ENCODE data around the gene ZNF593OS.
A peak's percentile ranks its signal among the peaks of the same experiment; 100 is the strongest.

The ZNF593OS gene

DNA sequence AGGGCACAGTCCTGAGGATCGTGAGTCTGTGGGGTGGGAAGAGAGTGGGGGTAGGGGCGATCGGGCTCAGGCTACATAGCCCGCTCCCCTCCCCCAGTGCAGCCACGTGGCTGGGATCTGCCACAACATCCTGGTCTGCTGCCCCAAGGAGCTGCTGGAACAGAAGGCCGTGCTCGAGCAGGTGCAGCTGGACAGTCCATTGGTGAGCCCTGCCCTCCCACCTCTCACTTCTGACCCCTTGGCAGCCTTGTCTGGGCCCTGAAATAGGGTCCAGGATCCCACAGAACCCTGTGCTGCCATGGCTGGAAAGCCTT, 10.7 kb upstream of the ZNF593OS start:
- no peak for DNase-seq

DNA sequence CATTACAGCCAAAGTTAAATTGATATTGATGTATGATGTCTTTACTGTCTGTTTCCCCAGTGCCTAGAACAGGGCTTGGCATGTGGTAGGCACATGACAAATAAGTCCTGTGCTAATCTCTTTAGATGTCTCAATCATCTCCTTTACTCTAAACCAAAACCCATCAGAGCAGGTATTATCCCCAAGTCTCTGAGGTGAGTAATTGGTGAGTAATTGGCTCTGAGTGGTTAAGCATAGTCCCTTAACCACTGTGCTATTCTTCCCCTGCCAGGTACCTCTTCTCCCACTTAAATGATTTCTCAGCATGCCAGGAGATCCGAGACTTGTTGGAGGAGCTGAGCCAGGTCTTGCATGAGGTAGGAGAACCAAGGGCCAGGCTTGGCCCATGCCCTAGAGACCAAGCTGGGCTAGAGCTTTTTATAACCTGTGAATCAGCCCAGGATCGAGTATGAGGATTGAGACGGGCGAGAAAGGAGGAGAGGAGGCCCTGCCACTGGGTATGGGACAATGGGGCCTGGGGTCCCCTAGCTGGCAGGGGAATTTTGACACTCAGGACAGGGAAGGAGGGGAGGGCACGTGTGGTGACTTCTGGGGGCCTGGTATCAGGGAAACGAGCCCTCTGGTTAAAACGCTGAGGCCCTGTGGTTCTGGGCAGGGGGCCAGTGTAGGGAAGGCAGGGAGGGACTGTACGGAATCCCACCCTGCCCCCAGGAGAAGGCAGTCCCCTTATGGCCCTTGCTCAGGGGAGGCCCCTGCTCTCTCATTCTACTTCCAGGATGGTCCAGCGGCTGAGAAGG, 10.2 kb upstream of the ZNF593OS start:
- no peak for DNase-seq

DNA sequence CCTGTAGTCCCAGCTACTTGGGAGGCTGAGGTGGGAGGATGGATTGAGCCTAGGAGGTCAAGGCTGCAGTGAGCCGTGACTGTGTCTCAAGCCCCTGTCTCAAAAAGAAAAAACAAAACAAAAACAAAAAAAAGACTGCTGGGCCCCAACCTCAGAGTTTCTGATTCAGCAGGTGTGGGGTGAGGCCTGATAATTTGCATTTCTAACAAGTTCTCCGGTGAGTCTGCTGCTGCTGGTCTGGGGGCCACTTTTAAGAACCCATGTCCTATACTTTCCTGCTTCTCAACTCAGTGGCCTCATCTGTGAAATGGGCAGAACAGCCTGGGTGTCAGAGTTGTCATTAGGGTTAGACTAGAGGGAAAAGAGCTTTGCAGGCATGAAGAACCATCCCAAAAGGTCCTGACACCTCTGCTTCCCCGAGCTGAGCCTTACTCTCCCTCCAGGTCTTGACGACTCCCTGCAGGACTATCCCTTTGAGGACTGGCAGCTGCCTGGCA, 8.4 kb upstream of the ZNF593OS start:
- DNase-seq: no peak

DNA sequence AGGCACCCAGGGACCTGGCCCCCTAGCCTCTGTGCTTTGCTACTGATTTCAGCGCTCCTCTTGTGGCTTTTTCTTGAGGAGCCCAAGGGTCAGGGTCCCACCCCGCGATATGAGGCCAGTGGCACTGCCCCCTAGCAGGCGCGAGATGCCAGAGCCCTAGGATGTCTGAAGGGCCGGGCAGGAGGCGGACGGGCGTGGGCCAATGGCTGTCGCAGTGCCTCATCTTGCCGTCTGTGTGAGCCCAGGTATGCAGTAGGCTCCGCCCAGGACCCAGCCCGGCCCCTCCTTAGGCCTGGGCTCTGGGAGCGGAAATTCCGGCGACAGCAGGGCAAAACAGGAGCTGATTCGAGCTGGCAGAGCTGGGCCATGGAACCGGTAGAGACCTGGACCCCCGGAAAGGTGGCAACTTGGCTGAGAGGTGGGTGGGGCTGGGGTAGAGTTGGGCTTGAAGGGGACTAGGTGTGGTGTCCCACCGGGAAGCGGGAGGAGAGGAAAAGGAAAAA, 5.6 kb upstream of the ZNF593OS start, which contains the start of gene CNKSR1:
Gene CNKSR1 (plus strand): TSS at position 310 of the 503 bp plus-strand sequence. CDS start 57 bp downstream, at position 367.
- DNase-seq: no peak

DNA sequence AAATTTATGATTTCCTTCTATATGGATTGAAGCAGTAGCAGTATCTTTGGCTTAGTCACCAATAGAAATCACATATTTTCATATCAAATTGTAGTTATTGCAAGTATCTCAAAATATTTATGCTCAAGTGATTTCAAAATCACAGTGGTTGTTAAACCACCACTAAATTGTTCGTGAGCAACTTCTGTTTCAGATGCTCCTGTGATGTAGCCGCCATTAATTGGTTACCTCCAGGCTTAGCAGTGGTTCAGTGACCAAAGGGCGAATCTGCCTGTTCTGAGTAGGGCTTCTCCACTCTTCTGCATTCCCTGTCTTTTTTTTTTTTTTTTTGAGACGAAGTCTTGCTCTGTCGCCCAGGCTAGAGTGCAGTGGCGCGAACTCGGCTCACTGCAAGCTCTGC, 3.7 kb upstream of the ZNF593OS start:
- no peak for DNase-seq

DNA sequence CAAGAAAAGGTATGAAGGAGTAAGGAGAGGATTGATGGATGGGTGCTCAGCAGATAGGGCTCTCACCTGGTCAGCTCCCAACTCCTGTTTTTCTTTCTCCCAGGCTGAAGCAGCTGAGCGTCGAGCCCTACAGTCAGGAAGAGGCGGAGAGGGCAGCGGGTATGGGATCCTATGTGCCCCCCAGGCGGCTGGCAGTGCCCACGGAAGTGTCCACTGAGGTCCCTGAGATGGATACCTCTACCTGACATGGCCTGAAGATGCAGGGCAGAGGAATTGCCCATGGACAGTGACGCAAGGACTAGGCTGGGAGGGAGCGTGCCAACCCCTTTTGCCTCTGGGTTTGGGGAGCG, 1.2 kb downstream of the ZNF593OS start:
- no peak for DNase-seq

DNA sequence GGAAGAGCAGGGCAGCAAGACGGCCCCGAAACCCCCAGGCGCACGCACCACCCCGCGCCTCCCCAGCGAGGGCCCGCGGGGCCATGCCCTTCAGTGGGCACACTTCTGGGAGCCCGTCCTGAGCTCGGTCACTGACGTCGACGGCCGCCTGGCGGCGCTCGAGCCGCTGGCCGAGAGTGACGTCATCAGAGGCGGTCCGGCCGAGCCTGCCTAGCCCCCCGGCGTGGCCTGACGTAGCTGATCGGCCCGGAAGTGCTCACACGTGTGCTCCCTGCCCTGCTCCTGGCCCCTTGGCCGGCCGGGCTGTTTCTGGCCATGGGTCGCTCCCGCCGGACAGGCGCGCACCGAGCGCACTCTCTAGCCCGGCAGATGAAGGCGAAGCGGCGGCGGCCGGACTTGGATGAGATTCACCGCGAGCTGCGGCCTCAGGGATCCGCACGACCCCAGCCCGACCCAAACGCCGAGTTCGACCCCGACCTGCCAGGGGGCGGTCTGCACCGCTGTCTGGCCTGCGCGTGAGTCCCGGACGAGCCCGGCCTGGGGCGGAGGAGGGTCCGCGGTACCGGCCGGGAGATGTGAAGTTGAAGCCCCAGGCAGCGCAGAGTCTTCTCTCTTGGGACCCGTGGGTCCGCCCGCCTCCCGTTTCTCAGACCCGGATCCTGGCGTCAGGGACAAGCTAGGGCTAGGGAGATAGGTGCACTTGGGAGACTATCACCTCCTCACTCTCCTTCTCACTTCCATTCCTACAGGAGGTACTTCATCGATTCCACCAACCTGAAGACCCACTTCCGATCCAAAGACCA, 1.8 kb downstream of the ZNF593OS start, which contains the start of gene ZNF593:
Gene ZNF593 (plus strand): TSS at position 240 of the 803 bp plus-strand sequence. CDS start 76 bp downstream, at position 316.
- peak; percentile 94 for DNase-seq

DNA sequence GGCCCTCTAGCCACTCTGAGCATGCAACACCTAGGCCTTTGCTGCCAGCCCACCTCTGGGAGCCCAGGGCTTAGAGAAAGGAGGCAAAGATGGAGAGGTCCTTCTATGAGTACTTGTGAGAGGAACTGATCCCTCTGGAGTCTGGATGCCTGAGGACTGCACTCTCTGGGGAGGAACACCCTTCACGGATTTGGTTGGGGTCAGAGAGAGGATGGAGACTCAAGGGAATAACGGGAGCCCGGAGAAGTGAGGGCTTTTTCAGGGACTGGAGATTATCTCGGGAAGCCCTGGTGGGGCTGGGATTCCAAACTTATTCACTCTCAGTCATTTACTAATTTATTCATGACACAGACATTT, 2.5 kb downstream of the ZNF593OS start:
- no peak for DNase-seq

DNA sequence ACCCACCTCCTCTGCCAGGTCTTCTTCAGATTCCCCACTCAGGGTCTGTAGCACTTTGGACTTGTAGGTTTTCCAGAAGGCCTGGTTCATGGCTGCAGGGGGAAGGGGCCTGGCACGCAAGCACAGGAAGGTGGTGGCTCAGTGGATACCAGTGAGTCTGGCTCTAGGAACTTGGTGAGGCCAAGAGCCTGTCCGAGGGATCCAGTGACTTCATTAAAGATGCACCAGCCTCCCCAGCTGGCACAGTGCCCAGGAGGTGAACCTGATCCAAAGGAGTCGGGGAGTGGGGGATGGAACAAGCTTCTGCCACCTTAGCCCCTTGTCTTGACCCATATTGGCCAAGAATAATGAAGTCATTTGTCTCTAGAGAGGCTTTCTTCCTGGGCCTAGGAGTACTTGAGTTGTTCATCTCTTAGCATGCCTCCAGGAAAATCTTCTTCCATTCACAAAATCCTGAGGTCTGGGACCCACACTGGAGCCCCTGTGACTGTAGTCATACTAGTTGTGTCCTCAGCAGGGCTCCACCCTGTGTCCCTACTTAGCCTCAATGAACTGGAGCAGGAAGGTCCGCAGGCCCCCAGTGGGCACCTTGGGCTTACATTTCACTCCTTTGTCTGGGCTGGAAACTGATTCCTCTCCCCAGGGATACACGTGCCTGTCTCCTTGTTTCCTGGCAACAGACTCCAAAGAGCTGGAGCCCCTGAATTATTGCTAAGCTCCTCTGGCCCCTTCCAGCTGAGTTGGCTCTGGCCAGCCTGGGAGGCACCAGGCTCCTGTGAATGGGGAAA, 3.0 kb downstream of the ZNF593OS start, which contains the start of gene C1orf232:
Gene C1orf232 (minus strand): TSS at position 554 of the 788 bp plus-strand sequence. CDS start 464 bp downstream, at position 90.
- no peak for DNase-seq

DNA sequence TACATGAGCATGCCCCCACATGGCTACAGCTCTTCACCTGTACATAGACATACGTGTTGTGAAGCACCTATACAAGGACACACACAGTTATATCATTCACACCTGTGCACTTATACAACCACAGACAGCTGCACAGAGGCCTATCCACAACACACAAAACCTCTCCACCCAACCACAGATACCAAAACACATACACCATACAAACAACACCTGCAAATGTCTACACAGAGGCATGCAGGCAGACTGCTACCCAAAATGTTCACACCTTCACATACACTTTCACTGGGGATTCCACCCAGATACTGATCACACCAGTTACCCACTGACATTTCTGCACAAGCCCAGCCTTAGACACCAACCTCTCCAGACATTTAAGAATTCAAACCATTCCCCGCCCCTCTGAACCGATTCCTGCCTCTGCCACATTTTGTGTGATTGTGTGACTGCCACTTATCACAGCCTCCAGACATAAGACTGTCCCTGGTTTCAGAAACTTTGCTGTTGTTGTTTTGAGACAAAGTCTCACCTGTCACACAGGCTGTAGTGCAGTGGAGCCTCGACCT, 4.8 kb downstream of the ZNF593OS start:
- DNase-seq: no peak

DNA sequence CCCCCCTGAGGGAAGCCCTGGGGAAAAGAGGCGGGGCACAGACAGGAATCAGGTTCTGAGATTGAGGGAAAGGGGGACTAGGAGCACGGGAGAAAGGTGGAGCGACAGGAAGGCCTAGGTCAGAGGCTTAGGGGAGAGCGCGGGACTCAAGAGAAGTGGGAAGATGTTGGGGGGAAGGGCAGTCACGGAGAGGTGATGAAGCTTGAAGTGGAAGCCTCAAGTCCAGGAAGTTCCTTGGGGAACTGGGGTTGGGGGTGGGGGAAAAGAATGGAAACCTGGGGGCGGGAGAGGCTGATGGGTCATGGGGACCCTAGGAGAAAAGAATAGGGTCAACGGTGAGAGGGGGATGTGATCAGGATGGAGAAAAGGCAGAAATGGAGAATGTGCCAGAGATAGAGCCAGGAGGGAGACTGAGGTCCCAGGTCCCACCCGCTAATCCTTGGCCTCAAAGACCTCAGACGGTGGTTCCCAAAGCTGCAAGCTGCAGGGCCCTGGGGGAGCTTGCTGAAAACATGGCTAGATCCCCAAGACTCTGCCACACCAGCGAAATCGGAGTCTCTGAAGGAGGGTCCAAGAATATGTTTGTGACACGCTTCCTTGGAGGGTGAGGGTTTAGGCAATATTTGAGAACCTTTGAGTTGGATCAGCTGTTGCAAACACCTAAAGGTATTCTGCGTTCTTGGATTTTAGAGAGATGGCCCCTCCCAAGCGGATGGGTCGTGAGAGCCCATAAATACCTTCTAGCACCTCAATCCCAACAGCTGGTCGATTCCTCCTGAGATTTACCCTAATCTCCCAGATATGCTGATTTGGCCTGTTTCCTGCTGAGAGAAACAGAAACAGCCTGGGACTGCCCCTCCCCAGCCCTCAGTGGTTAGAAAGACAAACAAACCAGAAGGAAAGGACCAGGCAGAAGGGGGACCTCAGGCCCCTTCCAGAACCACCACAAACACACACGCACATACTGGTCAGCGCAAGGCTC, 6.5 kb downstream of the ZNF593OS start:
- DNase-seq: no peak

DNA sequence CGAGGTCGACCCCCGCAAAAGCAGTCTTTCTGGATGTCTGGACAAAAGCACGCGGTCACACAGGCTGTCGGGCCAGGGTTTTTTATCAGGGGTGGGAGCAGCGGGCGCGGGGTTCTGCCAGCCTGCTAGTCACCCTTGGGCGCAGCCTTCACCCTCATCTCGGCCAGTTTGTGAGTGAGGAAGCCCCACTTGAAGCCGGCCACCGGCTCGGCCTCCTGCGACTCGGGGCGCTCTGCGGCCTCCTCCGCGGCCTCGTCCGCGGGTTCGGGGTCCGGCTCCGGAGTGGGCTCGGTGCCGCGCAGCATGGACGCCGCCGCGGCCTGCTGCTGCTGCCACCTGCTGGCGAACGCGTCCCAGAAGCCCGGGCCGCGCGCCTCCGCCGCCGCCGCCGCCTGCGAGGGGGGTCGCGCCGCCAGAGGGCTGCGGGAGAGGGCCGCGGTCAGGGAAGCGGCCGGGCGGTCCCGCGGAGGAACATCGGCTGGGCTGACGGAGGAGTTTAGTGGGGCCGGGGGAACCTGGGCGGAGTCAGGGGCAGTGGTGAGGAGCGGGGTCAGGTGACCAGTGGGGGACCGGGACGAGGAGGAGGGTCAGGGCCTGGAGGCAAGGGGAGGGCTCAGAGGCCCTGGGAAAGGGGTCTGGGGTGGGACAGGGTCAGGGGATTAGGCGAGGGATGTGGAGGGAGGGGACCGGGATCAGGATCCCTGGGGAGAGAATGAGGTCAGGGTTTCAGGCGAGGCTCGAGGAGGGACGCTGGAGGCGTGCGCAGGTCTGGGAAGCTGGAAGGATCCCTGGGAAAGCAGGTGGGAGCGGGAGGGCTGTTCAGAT, 7.4 kb downstream of the ZNF593OS start:
- DNase-seq: no peak

DNA sequence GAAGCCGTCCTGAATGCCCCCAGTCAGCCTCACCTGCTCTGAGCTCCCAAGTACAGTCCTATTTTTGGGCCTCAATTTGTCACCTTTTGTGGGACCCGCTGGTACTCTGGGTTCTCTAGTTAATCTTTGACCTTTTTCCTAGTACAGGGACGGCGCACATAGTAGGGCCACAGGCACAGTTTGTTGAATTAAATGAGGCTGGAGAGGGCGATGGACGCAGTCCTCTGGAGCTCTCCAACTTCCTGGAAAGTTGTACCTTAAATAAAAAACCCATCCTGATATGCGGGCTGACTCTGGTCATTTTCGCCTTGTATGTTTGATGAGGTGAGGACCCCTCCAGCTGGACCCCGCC, 8.0 kb downstream of the ZNF593OS start:
- no peak for DNase-seq

DNA sequence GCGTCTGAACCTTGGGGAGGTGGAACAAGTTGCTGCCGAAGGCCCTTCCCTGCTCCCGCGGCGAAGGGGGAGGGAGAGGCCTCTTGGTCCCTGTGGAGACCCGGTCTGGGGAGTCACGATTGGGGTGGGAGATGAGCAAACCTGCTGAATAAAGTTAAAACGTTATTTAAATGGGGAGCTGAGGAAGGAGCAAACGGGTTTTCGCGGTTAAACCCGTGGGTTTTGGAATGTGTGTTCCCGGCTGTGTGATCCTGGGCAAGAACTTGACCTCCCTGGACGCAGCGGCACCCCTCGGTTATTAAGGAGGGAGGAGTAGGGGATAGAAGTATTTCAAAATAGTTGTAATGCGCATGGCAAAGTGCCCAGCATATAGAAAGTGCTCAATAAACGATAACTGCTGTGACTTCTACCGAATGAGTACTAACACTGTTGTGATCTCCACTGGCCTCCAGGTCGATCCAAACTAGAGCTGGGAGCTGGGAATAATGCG, 9.4 kb downstream of the ZNF593OS start:
- no peak for DNase-seq

DNA sequence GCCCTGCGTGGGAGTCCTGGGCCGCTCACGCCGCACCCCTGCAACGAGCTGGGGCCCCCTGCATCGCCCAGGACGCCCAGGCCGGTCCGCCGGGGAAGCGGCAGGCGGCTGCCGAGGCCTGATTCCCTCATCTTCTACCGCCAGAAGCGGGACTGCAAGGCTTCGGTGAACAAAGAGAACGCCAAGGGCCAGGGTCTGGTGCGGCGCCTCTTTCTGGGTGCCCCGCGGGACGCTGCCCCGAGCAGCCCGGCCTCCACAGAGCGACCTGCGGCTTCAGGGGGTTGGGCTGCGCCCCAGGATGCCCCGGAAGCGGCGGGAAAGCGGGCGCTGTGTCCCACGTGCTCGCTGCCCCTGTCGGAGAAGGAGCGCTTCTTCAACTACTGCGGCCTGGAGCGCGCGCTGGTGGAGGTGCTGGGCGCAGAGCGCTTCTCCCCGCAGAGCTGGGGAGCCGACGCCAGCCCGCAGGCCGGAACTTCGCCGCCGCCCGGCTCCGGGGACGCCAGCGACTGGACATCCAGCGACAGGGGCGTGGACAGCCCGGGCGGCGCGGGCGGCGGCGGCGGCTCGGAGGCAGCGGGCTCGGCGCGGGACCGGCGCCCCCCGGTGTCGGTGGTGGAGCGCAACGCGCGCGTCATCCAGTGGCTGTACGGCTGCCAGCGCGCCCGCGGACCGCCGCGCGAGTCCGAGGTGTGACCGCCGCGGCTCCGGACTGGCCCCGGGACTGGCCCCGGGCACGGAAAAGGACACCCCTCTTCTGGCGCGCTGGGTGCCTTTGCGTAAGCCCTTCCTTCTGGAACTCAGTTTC, 10.0 kb downstream of the ZNF593OS start:
- DNase-seq: peak; percentile 7

DNA sequence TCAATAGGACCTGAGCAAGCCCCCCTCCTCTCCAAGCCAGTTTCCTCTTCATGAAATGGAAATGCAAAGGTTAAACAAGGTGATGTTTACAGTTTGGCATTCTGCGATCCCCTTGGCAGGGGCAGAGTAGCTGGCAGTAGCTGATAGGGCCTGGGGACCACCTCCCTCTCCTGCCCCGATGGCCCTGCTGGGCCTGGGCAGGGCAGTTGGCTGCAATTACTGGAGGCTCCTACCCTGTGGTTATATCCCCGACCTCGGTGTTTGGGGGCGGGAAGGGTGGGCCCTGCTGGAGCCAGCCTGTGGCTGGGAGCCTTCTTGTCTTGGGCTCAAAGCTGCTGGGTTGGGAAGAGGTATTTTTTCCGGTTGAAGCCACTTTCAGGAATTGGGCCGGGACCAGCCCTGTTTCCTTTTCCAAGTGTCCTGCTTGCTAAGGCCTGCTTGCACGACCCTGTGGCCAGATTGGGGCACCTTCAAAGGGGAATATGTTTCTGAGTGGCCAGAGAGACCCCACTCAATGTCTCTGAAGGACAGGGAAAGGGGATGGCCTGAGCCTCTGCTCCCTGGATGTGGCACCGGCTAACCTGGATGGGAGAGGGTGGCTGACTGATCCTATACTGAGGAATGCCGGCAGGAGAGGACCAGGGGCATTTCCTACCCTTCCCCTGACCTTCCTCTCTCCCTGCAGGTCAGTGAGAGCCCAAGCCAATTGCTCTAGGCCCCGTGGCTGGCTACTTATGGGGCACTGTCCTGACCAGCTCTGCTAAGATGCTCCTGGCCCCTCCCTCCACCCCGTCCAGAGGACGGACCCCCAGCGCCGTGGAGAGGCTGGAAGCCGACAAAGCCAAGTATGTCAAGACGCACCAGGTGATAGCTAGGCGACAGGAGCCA, 10.9 kb downstream of the ZNF593OS start:
- DNase-seq: no peak

DNA sequence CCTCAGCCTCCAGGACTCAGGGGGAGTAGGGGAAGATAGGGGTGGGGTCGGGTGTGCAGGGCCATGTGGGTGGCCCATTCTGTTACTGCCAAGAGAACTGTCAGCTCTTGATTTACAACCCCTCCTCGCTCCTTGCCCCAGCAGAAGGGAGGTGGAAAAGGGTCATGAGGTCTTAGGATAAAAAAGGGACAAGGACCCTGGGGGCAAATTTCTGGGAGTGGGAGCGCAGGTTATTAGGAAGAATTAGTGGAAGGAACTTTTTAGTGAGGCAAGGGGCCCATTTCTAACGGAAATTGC, 11.9 kb downstream of the ZNF593OS start:
- DNase-seq: no peak

DNA sequence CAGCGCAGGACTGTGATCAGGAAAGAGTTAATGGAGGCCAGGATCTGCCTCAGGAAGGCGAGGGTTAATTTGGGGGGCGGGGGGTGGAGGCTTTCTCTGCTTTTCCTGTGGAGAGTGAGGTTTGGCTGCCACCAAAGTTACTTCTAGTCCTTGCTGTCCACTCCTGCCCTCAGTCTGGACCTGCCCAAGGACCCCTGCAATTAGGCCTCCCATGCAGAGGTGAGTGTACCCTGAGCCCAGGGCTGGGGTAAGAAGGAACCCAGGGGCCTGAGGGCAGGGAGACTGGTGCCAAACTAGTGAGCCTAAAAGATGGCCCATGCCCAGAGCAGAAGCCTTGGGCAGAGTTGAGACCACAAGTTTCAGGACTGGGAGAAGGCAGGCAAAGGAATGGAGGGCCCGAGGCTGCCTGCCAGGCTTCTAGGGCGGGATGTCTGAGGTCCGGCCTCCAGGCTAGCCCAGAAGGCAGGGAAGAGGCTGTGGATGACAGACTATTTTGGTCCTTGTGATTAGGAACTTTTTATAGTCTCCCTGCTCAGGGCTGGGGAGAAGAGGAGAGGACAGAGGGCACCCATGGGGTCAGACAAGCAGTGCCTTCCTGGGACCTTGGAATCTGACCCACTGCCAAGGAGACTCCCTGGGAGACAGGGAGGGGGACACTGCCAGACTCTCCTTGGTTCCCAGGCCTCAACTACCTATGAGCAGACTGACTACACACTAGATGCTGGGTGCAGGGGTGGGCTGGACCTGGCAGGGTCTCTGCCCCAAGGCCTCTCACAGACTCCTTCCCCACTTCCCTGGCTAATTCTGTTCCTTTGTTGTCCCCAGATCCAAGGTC, 12.5 kb downstream of the ZNF593OS start, which contains the start of gene FAM110D:
Gene FAM110D (plus strand): TSS at position 172 of the 835 bp plus-strand sequence. CDS start 2,213 bp downstream, outside the sequence.
- no peak for DNase-seq
